Measurements from ENCODE around the gene PTPRK.

- TF ChIP-seq CTCF (IDR thresholded peaks at IDR 0.05) (no peak), POLR2A (IDR thresholded peaks at IDR 0.05) (no peak)
These were observed 214.4 kb downstream of the PTPRK start for GRCh38 chr6:128305976-128306375.

Data from lower leg skin (tissue), 3 donors.